ENCODE measurements around the gene CENPS.

- TF ChIP-seq CTCF (IDR thresholded peaks at IDR 0.05) = peak; percentile 85 to 99 (median 98)
- peak in 1 of 2 donors; percentile 55 for TF ChIP-seq POLR2A (IDR thresholded peaks at IDR 0.05)
Observed at GRCh38 chr1:10430216-10431069, at the start of gene CENPS.
